CD4-positive, alpha-beta T cell treated with Interleukin-4 for 4 hours (primary cell): Measurements from ENCODE around the gene TAF7.
"Not testable (repeated sequence)": the region's sequence is repeated elsewhere in the genome, so short reads cannot be mapped to it uniquely, and the experiment has no call there.

ENCODE experiments used
- DNase-seq: peaks from one replicate; pipeline ENCODE4 v3.0.0-alpha.2; 2020

The TAF7 gene

GRCh38 chr5:141338538-141339306, 18.1 kb upstream of the TAF7 start, which contains the start of gene PCDHGA2:
PCDHGA2 (plus strand) TSS chr5:141338760.
- DNase-seq, result no peak

DNA sequence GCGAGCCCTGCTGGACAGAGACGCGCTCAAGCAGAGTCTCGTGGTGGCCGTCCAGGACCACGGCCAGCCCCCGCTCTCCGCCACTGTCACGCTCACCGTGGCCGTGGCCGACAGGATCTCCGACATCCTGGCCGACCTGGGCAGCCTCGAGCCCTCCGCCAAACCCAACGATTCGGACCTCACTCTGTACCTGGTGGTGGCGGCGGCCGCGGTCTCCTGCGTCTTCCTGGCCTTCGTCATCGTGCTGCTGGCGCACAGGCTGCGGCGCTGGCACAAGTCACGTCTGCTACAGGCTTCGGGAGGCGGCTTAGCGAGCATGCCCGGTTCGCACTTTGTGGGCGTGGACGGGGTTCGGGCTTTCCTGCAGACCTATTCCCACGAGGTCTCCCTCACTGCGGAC, 12.0 kb upstream of the TAF7 start:
- DNase-seq, result not testable (repeated sequence)

DNA sequence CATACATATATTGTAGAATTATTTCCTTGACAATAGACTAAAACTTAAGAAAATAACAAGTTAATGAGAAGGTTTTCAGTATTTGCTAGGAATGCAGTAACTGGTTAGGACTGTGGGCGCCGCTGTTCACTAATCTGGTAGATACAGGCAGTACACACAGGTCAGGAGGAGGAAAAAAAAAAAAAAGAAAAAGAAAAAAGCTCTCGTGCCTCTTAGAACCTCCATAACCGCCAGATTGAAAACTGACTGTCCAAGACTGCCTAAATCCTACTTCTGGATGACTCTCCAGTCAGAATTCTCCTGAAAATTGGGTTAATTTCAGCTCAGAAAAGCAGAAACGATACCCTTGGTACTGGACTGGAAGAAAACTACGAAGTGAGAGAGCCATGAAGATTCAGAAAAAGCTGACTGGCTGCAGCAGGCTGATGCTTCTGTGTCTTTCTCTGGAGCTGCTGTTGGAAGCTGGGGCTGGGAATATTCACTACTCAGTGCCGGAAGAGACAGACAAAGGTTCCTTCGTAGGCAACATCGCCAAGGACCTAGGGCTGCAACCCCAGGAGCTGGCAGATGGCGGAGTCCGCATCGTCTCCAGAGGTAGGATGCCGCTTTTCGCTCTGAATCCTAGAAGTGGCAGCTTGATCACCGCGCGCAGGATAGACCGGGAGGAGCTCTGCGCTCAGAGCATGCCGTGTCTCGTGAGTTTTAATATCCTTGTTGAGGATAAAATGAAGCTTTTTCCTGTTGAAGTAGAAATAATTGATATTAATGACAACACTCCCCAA, 9.9 kb upstream of the TAF7 start, which contains the start of gene PCDHGA1:
TSS of gene PCDHGA1 (plus strand) at position 216 of the 782 bp plus-strand sequence.
- DNase-seq, result peak; percentile 12

GRCh38 chr5:141328231-141328630, 7.6 kb upstream of the TAF7 start:
- DNase-seq, result no peak

DNA sequence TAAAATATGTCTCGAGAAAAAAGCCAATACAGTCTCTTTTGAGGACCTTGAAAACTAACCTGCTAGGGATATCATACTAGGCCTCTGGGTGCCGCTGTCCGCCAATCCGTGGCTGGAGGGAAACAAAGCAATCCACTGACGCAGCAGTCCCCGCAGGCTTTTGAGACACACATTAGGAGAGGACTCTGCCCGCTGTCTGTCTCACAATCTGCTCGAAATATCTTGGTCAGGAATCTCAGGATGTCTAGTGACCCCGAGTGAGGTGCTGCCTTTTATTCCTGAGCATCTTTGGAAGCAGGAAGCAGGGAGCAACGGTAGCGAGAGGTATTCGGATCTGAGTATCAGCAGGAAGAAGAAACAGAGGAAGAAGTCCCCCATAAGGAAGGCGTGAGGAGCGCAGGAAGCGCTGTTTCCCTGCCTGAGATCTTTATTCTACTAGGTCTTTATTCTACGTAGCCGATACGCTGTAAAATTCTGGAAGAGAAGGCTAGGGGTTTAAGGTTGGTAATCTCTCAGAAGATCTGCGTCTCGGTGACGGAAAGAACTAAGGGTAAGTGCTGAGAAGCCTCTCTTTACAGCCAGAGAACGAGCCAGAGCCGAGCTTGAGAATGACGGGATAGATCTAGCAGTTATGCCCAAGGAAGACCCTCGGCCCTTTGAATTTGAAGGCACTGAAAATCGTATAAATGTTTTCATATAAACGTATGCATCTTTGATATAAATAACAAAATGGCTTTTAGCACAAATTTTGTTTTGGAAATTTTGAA, 5.7 kb upstream of the TAF7 start:
- peak; percentile 68 for DNase-seq

DNA sequence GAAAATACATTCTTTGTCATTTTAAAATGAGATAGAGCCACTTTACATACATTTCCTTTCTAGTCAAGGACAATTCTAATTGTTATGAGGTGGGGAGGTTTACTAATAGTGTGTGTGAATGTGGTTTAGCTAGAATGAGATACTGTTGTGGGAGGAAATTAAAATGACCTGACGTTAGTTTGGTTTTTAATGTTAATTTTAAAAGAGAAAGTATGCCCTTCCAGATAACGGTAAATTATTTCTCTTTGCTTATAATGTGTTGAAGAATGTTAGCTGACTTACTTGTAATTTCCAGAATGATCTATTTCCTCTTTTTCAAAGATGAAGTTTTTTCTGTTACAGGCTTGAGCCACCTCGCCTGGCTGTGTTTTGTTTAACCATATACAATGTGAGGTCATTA, 1.7 kb upstream of the TAF7 start:
- DNase-seq, result no peak

DNA sequence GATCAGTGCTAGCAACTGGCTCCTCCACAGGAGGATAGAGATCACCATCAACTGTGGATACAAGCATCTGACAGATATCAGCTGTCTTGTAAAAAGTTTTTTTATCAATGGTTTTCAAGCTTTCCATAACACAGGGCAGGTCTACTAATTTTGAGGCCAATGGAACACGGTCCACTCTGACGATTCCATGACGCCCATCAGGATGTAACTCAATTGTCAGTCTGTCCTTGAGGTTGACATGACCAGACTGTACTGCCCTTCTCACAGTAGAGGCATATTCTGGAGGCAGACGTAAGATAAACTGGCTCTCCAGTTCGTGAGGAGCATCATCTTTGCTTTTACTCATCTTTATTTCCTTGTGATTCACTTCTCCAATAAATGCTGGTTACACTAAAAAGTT, 885 bp downstream of the TAF7 start:
- no peak for DNase-seq

- no peak for DNase-seq
These were observed 1.4 kb downstream of the TAF7 start for GRCh38 chr5:141319202-141319601.

DNA sequence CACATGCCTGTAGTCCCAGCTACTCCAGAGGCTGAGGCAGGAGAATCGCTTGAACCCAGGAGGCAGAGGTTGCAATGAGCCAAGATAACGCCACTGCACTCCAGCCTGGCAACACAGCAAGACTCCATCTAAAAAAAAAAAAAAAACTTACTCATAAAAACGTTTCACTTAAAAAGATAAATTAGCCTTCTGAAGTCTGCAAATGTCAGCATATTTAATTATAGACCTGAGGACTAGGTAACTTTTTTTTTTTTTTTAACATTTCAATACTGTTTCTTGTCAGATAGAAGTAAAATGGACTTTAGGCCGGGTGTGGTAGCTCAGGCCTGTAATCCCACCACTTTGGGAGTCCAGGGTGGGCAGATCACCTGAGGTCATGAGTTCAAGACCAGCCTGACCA, 3.6 kb downstream of the TAF7 start:
- DNase-seq, result not testable (repeated sequence)

DNA sequence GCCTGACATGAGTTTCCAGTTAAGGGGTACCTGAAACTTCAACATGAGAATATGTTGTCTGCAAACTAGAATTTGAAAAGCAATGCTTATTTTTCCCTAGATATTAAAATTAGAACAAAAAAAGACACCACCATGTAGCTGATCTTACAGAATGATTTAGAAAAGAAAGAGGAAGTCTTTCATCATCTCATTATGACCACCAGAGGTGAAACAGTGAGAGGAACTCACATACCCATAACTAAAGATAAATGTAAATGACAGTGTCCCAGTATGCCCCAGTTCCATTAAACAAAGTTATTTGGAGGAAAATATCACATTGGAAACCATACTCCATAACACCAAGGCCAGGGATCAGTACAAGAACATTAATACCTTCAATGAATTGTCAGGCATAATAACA, 6.9 kb downstream of the TAF7 start:
- no peak for DNase-seq

DNA sequence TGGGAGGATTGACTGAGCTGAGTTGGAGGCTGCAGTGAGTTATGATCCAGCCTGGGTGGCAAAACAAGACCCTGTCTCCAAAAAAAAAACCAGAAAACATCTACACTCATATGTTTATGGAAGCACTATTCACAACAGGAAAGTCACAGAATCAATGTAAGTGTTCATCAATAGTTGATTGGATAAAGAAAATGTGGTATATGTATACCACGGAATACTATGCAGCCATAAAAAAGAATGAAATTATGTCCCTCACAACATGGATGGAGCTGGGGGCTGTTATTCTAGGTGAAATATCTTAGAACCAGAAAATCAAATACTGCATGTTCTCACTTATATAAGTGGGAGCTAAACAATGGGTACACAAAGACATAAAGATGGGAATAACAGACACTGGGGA, 14.0 kb downstream of the TAF7 start:
- no peak for DNase-seq

- DNase-seq, result no peak
These were observed 16.8 kb downstream of the TAF7 start, which contains the start of gene SLC25A2 for GRCh38 chr5:141303756-141304155. SLC25A2 (minus strand) TSS chr5:141304049; CDS start chr5:141303865, 184 bp downstream.

DNA sequence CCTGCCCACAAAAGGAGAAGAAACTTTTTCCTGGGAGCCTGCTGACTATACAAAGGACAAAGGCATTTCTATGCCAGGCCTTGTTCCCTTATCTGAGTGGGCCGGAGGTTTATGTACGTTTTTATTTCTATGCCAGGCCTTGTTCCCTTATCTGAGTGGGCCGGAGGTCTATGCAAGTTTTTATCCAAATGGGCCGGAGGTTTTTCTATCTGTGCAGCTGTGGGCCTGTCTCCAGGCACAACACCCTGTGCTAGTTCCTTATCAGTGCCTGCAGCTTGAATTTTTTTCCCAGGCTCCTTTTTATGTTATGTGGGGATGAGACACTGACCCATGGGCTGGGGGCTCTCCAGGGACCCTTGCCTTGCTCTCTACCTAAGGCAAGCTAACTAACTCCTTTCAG, 22.2 kb downstream of the TAF7 start:
- DNase-seq, result no peak

GRCh38 chr5:141272906-141273305, 47.7 kb downstream of the TAF7 start:
- DNase-seq, result no peak

DNA sequence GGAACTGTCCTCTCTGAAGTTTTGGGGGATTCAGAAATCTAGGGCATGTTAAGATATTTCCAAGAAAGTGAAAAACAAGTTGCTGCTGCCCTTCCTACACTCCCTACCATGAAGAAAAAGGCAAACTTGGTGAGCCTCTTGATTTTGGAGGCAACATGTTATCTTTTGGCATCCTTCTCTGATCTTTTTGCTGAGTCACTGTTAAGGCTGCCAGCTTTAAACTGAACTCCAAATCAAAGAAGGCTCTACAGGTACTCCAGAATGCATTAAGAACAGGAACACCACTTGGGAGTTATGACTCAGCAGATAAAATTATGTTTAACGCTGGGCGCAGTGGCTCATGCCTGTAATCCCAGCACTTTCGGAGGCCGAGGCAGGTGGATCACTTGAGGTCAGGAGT, 51.4 kb downstream of the TAF7 start:
- no peak for DNase-seq
